Coronary artery (tissue), 2 donors: Measurements from ENCODE around the gene UPP1.

Experiments
- DNase-seq: peaks from one replicate; pipeline ENCODE4 v3.0.0-alpha.2; 2017; ENCODE audit warnings: low spot score
- H3K27ac ChIP-seq, 2 donors: fragments of 200-600 bp; sonication (generic); one replicate each; pipeline ENCODE4 v1.5.1; 2016 to 2019
- H3K4me3 ChIP-seq: fragments of 200-600 bp; sonication (generic); 2 replicates; pipeline ENCODE4 v1.5.1; 2016; ENCODE audit warnings: mild to moderate bottlenecking, moderate library complexity
- CTCF ChIP-seq: fragments of 200-600 bp; sonication (generic); IDR thresholded peaks from one replicate; pipeline ENCODE4 v1.5.1; 2019; ENCODE audit warnings: antibody characterized with exemption

The UPP1 gene

GRCh38 chr7:48148311-48148710, 59.2 kb downstream of the UPP1 start:
- TF ChIP-seq CTCF = no peak
- Histone ChIP-seq H3K27ac (no peak overlapping the region), H3K4me3 (no peak overlapping the region)
- no peak for DNase-seq

- Histone ChIP-seq H3K27ac (no peak overlapping the region), H3K4me3 (no peak overlapping the region)
These were observed 60.0 kb downstream of the UPP1 start for GRCh38 chr7:48149058-48149457.

GRCh38 chr7:48150086-48150485, 61.0 kb downstream of the UPP1 start:
- Histone ChIP-seq H3K27ac (no peak overlapping the region), H3K4me3 (no peak overlapping the region)
- TF ChIP-seq CTCF = no peak
- no peak for DNase-seq

More at GRCh38 chr7:48149058-48149457, 60.0 kb downstream of the UPP1 start:
- no peak for TF ChIP-seq CTCF
- DNase-seq = no peak

- DNase-seq = no peak
- no peak overlapping the region for H3K27ac ChIP-seq
- no peak for TF ChIP-seq CTCF
- no peak overlapping the region for H3K4me3 ChIP-seq
These were observed 65.8 kb downstream of the UPP1 start for GRCh38 chr7:48154792-48155413.
